ENCODE results near the gene DCP2.
A peak's percentile ranks its signal among the peaks of the same experiment; 100 is the strongest.

DCP2 gene

DNA sequence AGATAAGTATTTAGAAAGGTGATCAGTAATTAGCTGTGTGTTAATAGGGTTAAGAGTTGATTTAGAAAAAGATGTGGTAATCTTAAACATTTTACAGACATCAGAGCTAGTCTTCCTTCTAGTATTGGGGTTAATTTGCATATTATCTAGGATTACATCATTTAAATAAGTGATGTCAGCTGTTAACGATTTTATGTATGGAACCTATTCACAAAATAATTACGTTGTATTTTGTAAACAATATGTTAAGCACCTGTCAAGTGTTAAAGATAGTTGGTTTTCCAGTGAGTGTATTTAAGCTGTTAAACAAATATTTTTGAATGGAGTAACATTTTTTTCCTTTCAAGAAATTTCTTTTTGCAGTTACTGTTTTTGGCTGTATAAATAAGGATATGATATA lies 2.2 kb downstream of the DCP2 start:
- Mint-ChIP-seq H3K4me3 (peak overlapping the region; percentile 94 to 95), H3K4me1 (peaks cover 60% of the 10 kb centered on the region), H3K9me3 (no peaks in the 10 kb centered on the region), H3K27ac (peak overlapping the region; percentile 84 to 94), H3K27me3 (no peaks in the 10 kb centered on the region)
- no peak for ATAC-seq
- no peak for DNase-seq

DNA sequence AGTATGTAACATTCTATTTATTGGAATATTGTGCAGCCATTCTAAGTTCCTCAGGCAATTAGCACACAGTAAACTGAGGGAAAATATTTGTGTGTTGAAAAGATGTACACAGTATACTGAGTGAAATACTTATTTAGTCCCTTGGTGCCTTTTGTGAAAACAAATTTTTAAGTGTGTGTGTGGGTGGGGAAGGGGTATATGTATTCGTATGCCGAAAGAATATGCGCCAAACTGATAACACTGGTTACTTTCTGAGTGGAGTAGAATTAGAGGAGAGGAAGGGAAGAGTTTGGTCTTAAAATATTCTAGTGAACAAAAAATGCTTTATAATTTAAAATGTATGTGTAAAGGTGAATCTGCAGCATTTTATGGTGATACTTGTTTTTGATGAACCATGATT lies 3.1 kb downstream of the DCP2 start:
- peaks cover 69% of the 10 kb centered on the region for H3K4me1 Mint-ChIP-seq
- H3K27me3 Mint-ChIP-seq: no peaks in the 10 kb centered on the region
- H3K27ac Mint-ChIP-seq: peak overlapping the region; percentile 92 to 97
- DNase-seq (no peak), ATAC-seq (no peak)
- H3K9me3 Mint-ChIP-seq: no peaks in the 10 kb centered on the region
- H3K4me3 Mint-ChIP-seq: peak overlapping the region; percentile 74 to 90

GRCh38 chr5:112983363-112983762 lies 6.8 kb downstream of the DCP2 start:
- no peak for ATAC-seq
- Mint-ChIP-seq H3K27me3 (no peaks in the 10 kb centered on the region), H3K4me3 (no peak overlapping the region), H3K27ac (no peak overlapping the region), H3K4me1 (peaks cover 48% of the 10 kb centered on the region), H3K9me3 (no peaks in the 10 kb centered on the region)
- no peak for DNase-seq

- Mint-ChIP-seq H3K4me3 (no peak overlapping the region), H3K9me3 (no peaks in the 10 kb centered on the region), H3K27me3 (no peaks in the 10 kb centered on the region), H3K4me1 (peaks cover 42% of the 10 kb centered on the region), H3K27ac (no peak overlapping the region)
- no peak for ATAC-seq
- no peak for DNase-seq
Observed at GRCh38 chr5:112986224-112986623, 9.6 kb downstream of the DCP2 start.

DNA sequence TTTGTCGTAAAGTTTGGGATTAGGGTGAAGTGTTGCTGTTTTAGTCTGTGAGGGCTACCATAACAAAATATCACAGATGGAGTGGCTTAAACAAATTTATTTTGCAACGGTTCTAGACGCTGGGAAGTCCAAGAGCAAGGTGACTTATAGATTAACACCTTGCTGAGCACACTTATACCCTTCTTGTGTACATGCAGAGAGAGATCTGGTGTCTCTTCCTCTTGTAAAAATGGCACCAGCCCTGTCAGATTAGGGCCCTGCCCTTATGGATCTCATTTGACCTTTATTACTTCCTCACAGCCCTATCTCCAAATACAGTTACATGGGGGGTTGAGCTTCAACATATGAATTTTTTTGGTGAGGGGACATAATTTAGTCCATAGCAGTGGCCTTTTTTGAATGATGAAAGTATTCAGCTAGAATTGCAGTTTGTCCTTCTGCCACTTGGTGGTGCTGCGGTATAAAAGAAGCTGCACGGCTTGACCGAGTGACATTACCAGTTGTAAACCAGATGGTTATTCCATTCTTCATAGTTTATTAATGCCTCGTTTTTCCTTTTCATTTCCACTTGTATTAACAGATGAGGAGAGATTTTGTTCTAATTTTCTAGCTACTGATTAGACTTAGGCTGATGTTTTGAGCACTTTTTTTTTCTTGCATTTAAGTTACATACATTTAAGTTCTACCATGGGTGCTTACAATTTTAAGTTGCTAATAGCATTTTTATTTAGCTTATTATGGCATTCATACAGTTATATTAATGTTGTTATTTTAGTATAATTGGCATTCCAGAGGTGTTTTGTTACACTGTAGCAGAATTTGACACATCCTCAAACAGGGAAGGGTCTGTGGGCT lies 19.4 kb downstream of the DCP2 start:
- Mint-ChIP-seq H3K9me3 (no peaks in the 10 kb centered on the region), H3K27me3 (no peaks in the 10 kb centered on the region)
- peak; percentile 63 for ATAC-seq

DNA sequence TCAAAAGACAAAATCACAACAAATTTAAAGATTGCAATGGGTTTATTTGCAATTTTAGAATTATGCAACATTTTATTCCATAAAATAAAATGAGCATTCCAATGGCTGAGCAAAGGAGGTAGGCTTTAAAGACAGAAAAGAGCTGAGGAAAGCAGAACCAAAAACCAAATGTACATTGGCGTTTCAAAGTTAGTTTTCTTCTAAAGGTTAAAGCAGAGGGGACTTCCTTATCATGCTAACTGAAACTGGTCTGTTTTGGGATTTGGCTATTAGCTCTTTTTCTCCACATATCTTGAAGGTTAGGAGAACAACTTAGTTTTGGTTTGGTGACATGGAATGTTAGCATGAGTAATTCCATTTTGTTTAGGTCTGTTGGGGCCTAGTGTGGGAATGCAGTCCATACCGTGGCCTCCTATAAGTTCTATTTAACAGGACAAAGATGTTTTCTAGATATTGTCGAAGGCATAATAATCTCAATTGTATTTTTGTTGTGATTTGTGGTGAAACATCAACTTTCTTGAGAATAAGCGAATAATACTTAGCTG lies 20.3 kb downstream of the DCP2 start:
- peaks cover 7% of the 10 kb centered on the region for H3K4me1 Mint-ChIP-seq
- no peak for ATAC-seq
- no peaks in the 10 kb centered on the region for H3K9me3 Mint-ChIP-seq
- H3K27ac Mint-ChIP-seq: no peak overlapping the region
- no peaks in the 10 kb centered on the region for H3K27me3 Mint-ChIP-seq
- no peak for DNase-seq
- H3K4me3 Mint-ChIP-seq: no peak overlapping the region

More for the DNA sequence above, 19.4 kb downstream of the DCP2 start:
- Mint-ChIP-seq H3K27ac (no peak overlapping the region), H3K4me3 (no peak overlapping the region), H3K4me1 (peaks cover 7% of the 10 kb centered on the region)
- DNase-seq: peak; percentile 61 to 62

DNA sequence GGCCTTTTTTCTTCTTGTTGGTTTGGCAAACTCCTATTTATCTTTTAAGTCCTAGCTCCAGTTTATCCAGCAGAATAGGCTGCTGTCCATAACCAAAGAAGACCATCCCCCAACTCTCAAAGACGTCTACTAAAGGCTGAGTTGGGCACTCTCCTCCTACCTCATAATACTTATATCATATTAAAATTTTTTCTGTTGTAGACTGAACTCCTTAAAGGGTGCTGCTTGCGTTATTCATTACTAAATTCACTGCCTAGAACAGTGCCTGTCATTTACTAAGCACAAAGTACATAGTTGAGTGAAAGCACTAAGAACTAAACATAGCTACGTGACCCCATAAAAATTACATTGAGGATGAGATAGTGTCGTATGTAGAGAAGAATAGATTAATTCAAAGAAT lies 21.7 kb downstream of the DCP2 start:
- H3K4me3 Mint-ChIP-seq: no peak overlapping the region
- peaks cover 10% of the 10 kb centered on the region for H3K4me1 Mint-ChIP-seq
- no peaks in the 10 kb centered on the region for H3K9me3 Mint-ChIP-seq
- no peak for ATAC-seq
- H3K27me3 Mint-ChIP-seq: no peaks in the 10 kb centered on the region
- H3K27ac Mint-ChIP-seq: no peak overlapping the region
- no peak for DNase-seq

- Mint-ChIP-seq H3K27ac (peak overlapping the region in 1 of 2 donors; percentile 19), H3K27me3 (no peaks in the 10 kb centered on the region), H3K4me3 (no peak overlapping the region), H3K9me3 (no peaks in the 10 kb centered on the region), H3K4me1 (peaks cover 11% of the 10 kb centered on the region)
- DNase-seq (no peak), ATAC-seq (no peak)
Observed at GRCh38 chr5:113000466-113000865, 23.9 kb downstream of the DCP2 start.

DNA sequence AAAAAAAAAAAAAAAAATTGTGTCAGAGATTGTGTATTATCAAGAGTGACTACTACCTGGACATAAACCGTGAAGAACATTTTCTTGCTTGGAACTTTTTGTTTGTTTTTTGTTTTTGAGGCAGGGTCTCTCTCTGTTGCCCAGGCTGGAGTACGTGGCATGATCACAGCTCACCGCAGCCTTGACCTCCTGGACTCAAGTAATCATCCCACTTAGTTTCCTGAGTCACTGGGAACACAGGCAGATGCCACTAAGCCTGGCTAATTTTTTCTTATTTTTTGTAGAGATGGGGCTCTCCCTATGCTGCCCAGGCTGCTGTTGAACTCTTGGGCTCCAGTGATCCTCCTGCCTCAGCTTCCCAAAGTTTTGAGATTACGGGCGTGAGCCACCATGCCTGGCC lies 25.8 kb downstream of the DCP2 start:
- DNase-seq: no peak
- Mint-ChIP-seq H3K4me1 (peaks cover 5% of the 10 kb centered on the region), H3K9me3 (no peaks in the 10 kb centered on the region), H3K4me3 (no peak overlapping the region), H3K27me3 (no peaks in the 10 kb centered on the region), H3K27ac (no peak overlapping the region)
- no peak for ATAC-seq

DNA sequence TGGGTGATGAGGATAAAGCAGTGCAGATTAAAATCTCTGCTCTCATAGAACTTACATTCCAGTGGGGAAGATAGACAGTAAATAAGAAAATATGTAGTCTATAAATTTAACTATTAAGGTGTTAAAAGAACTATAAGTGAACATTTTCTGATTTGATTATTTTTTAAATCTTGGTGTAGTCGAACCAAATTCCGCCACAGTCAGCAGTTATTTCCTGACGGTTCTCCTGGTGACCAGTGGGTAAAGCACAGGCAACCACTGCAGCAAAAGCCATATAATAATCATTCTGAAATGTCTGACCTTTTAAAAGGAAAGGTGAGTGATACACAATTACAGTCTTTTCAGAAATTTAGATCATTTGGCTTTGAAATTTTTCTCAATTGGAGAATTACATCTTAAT lies 27.2 kb downstream of the DCP2 start:
- Mint-ChIP-seq H3K27ac (no peak overlapping the region), H3K4me1 (peaks cover 5% of the 10 kb centered on the region), H3K27me3 (no peaks in the 10 kb centered on the region)

GRCh38 chr5:113005454-113005853 lies 28.9 kb downstream of the DCP2 start:
- Mint-ChIP-seq H3K4me1 (peaks cover 5% of the 10 kb centered on the region), H3K4me3 (no peak overlapping the region), H3K9me3 (no peaks in the 10 kb centered on the region), H3K27ac (peak overlapping the region in 1 of 2 donors; percentile 76), H3K27me3 (no peaks in the 10 kb centered on the region)
- DNase-seq (no peak), ATAC-seq (no peak)

More for the DNA sequence above, 27.2 kb downstream of the DCP2 start:
- ATAC-seq (no peak), DNase-seq (no peak)
- no peaks in the 10 kb centered on the region for H3K9me3 Mint-ChIP-seq
- no peak overlapping the region for H3K4me3 Mint-ChIP-seq

DNA sequence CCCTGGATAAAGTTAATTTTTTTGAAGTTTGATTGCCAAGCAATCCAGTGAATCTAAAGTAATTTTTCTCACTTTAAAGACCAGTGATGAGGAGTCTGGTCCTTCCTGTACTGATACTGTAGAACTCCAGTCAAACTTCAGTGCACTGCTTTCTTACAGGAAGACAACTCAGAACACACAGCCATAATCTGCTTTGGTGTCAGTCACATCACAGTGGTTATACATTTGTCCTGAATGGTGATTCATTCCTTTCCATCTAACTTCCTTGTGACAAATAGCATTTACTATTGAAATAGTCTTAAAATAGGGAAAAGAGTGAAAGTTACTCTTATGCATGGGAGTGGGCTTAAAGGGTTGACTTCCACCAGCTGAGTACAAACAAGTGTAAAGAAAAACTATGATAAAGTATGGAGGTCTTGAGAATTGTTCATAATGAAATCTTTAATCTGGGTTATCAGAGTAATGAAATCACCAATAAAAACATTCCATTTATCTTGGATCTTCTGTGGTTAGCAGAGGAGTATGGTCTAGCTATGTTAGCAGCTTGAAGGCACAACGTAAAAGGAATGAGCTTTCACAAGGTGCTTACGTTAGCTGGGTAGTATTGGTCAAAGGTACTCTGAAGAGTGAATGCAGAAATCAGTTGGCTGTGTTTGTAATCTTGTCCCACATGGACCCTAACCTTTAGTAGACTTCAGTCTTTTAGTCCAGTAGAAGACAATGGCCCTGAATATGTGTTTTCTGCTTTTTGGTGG lies 41.5 kb downstream of the DCP2 start:
- H3K4me3 Mint-ChIP-seq: no peak overlapping the region
- H3K4me1 Mint-ChIP-seq: peaks cover 56% of the 10 kb centered on the region
- no peak for ATAC-seq
- no peak for DNase-seq
- no peaks in the 10 kb centered on the region for H3K27me3 Mint-ChIP-seq
- no peak overlapping the region for H3K27ac Mint-ChIP-seq
- H3K9me3 Mint-ChIP-seq: no peaks in the 10 kb centered on the region

DNA sequence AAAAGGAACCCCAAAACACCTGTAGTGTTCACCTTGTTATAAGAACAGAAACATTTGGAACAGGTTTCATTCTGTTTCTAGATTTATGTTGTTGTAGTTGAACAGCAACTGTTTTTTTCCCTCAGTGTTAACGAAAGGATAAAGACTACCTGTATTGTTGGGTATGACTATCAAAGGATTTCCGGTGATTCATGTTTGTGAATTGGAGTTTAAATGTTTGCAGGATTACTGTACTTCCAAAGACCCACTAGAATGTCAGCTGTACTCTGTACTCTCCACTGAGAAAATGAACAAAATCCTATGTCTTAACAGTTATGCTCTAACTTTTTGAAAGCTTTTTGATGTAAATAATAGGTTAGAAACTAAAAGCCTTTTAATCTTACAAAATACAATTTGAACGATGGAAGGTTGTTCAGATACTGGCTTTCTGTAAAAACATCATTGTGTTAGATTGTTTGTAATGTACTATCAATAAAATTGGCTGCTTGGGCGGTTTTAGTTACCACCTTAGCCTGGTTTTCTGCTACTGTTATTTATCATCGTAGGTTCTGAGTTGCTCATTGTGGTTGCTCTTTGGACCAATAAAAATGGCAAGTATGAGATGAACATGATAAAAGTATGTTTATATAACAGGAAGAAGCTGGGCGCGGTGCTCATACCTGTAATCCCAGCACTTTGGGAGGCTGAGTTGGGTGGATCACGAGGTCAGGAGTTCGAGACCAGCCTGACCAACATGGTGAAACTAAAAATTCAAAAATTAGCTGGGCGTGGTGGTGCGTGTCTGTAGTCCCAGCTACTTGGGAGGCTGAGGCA lies 44.1 kb downstream of the DCP2 start:
- DNase-seq (no peak), ATAC-seq (peak; percentile 49)
- Mint-ChIP-seq H3K4me1 (peaks cover 58% of the 10 kb centered on the region), H3K27me3 (no peaks in the 10 kb centered on the region), H3K27ac (peak overlapping the region in 1 of 2 donors; percentile 59), H3K4me3 (peak overlapping the region in 1 of 2 donors; percentile 33), H3K9me3 (no peaks in the 10 kb centered on the region)

GRCh38 chr5:113022661-113023060 lies 46.1 kb downstream of the DCP2 start:
- H3K9me3 Mint-ChIP-seq: no peaks in the 10 kb centered on the region
- peak overlapping the region; percentile 27 for H3K27ac Mint-ChIP-seq
- H3K4me1 Mint-ChIP-seq: peaks cover 50% of the 10 kb centered on the region
- H3K27me3 Mint-ChIP-seq: no peaks in the 10 kb centered on the region
- DNase-seq (no peak), ATAC-seq (peak; percentile 86)
- no peak overlapping the region for H3K4me3 Mint-ChIP-seq

GRCh38 chr5:113024076-113024697 lies 47.6 kb downstream of the DCP2 start:
- no peak overlapping the region for H3K4me3 Mint-ChIP-seq
- DNase-seq (no peak), ATAC-seq (no peak)
- peaks cover 38% of the 10 kb centered on the region for H3K4me1 Mint-ChIP-seq
- no peak overlapping the region for H3K27ac Mint-ChIP-seq
- H3K27me3 Mint-ChIP-seq: no peaks in the 10 kb centered on the region
- no peaks in the 10 kb centered on the region for H3K9me3 Mint-ChIP-seq
